ENCODE results near the gene PRKD1. TPM values are rescaled to one million over a fixed set of nuclear protein-coding genes. Genes with fewer than 3 reads are reported as not detected.

The PRKD1 gene
- total RNA-seq: not detected

- DNase-seq: no peak
These were observed at the start of gene PRKD1 for GRCh38 chr14:29927376-29928116. Gene PRKD1, minus strand, starts transcription at chr14:29927847.

- DNase-seq: no peak
These were observed 43.5 kb upstream of the PRKD1 start for GRCh38 chr14:29971101-29971500.

- DNase-seq: no peak
These were observed 27.4 kb upstream of the PRKD1 start for GRCh38 chr14:29955087-29955486.

- DNase-seq: no peak
These were observed 25.9 kb upstream of the PRKD1 start for GRCh38 chr14:29953501-29953900.

DNA sequence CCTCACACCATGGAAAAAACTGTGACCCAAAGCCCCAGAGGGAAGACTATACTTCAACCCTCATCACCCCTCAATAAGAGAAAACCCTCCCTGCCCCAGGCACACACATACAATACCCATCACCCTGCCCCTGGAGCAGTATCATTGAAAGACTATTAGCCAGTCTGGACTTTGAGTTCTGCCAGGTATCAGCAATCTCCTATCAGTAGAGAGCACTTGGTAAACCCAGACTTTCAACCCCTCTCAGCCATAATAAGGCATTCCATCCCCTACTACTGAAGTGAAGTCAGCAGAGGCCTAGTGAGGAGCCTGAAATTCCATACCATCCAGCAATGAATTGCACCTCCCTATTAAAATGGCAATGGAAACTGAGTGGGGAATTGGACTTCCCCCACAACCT is 16.4 kb upstream of the PRKD1 start:
- no peak for DNase-seq

DNA sequence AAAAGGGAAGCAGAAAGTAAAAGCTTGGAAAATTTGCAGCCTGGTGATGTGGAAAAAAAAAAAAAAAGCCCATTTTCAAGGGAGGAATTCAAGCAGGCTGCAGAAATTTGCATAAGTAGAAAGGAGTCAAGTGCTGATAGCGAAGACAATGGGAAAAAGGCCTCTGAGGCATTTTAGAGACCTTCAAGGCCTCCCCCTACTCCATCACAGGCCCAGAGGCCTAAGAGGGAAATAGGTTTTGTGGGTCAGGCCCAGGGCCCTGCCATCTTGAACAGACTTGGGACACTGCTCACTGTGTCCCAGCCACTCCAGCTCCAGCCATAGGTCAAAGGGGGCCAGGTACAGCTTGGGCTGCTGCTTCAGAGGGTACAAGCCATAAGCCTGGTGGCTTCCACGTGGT is 13.8 kb upstream of the PRKD1 start:
- DNase-seq: no peak

DNA sequence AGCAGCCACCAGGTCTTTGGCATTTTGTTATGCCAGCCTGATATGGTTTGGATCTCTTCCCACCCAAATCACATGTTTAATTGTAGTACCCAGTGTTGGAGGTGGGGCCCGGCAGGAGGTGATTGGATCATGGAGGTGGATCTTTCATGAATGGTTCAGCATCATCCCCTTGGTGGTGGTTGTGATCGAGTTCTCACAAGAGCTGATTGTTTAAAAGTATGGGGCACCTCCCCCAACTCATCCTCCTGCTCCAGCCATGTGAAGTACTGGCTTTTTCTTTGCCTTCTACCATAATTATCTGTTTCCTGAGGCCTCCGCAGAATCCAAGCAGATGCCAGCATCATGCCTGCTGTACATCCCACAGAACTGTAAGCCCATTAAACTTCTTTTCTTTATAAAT is 12.8 kb upstream of the PRKD1 start:
- no peak for DNase-seq

GRCh38 chr14:29937116-29937515 is 9.5 kb upstream of the PRKD1 start:
- no peak for DNase-seq

DNA sequence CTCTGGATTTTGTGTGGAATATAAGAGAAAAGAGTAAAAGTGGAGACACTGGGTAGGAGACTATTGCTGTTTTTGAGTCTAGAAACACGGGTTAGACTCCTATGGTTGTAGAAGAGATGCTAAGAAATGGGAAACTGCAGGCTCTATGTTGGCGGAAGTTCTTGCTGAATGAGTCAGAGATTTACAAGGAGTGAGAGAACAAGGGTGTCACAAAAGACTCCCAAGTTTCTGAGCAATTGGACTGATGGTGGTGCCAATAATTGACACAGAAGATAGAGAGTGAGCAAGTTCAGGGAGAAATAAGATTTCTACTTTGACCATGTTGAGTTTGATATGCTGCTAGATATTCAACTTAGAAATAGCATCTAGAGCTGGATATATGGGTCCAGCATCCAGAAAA is 2.6 kb upstream of the PRKD1 start:
- DNase-seq: no peak

GRCh38 chr14:29928117-29928640 is 532 bp upstream of the PRKD1 start:
- DNase-seq: no peak

GRCh38 chr14:29926701-29927375 is 809 bp downstream of the PRKD1 start:
- no peak for DNase-seq

DNA sequence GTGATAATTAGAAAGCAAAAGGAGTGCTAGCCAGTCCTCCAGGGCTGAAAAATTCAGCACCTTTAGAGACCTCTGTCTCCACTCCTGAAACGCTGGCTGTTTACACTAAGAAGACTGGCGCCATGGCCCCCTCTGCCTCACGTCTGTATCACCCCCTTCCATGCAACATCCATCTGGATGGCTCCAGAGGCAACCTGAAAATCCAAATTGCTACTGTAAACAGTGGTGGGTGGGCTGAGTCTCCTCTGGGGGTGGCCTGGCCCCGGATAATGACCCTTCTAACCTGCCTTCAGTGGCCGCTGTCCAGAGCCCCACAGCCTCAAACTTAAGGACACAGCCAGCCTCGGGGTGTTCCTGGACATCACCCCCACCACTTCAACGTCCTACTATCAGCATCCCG is 1.4 kb downstream of the PRKD1 start:
- DNase-seq: no peak

DNA sequence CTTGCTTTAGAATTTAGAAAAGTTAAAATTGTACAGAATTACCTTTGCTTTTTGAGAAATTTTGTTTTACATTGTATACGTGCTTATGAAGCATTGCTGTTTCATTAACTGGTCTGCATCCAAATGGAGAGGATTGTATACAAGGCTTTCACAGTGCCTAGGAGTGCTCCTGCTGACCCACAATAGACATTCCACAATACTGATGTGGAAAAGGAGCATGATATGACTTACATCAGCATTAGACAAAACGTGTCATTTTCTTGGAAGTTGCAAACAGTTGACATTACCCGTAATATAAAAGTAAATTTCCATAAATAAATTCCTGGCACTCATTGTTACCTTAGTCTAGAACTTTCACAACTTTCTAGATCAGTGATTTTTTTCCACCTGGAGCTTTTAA is 1.9 kb downstream of the PRKD1 start:
- DNase-seq: no peak

GRCh38 chr14:29925101-29925722 is 2.4 kb downstream of the PRKD1 start:
- DNase-seq: no peak

- DNase-seq: no peak
These were observed 7.8 kb downstream of the PRKD1 start for GRCh38 chr14:29919845-29920244.

DNA sequence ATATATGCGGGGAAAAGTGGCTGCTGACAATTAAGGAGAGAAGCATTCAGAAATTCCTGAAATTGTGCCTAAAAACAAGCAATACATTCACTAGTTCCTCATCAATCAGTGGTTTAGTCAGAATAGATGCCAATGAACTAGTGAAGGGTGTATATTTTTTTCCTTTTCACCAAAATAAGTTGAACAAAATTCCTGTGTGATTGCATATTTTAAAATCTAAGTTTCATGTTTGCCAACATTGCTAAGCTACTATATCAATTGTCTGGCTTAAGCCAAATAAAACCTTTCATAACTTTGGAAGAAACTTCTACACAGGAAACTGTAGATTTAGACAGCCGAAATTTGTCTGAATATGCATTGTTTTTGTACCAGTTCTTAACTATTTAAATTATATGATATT is 8.7 kb downstream of the PRKD1 start:
- DNase-seq: no peak

DNA sequence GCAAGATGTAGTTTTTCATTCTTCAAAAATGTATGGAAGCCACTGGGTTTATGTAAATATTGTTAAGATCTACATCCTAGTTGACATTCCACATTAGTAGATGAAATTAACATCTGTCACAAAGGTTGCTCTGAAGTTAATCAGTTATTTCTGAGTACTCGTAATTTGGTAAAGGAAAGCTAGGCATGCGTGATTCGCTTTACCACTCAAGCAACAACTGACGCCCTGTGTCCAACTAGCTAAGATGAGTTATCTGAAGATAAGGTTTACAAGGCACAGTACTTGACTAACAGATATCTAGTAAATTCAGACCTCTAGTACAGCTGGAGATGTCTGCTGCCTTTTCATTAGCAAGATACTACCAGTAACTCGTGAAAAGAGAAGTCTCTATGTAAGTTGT is 14.1 kb downstream of the PRKD1 start:
- no peak for DNase-seq

DNA sequence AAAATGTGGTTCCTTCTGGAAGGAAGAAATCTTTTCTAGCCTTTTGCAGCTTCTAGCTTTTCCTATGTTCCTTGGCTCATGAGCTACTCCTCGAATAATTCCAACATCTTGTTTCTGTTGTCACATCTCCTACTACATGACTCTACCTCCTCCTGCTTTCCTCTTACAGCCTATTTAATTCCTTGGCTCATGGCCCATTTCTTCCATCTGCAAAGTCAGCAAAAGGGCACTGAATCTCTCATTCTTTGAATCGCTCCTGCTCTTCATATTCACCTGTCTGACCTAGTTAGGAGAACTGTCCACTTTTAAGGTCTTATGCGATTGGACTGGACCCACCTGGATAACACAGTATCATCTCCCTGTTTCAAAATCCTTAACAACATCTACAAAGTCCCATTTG is 15.8 kb downstream of the PRKD1 start:
- no peak for DNase-seq

GRCh38 chr14:29908652-29909577 is 18.7 kb downstream of the PRKD1 start:
- no peak for DNase-seq

GRCh38 chr14:29906256-29906870 is 21.3 kb downstream of the PRKD1 start:
- DNase-seq: no peak

DNA sequence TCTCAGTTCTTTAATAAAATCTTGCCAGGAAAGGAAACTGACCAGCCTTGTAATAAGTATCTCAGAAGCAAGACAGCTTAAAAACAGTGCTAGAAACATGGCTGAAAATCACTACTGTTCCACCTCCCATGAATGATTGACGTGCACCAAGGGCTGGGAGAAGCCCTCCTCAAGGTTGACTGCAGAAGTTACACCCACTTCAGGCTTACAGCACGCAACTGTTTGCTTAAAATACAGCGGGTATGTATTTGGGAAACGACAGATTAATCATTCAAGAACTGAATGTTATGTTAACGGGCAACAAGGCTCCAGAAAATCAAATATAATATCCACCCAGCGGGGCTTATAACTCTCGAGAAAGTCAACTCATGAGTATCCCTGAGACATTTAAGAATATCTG is 22.1 kb downstream of the PRKD1 start:
- DNase-seq: no peak

- no peak for DNase-seq
These were observed 26.9 kb downstream of the PRKD1 start for GRCh38 chr14:29900609-29901350.

All from effector CD4-positive, alpha-beta T cell (primary cell).